CD14-positive monocyte (primary cell): Measurements from ENCODE around the gene ARMC9. TPM values are rescaled to one million over a fixed set of nuclear protein-coding genes. Genes with fewer than 3 reads are reported as not detected.

Experiments used
- DNase-seq, 3 donors: peaks; one replicate each; pipeline ENCODE4 v3.0.0-alpha.2; 2011 to 2022
- H2AFZ ChIP-seq: 2 replicates; pipeline ENCODE4 v1.6.0; 2012; ENCODE audit warnings: mild to moderate bottlenecking, low read depth, low read length, inconsistent platforms; ENCODE audit not compliant: insufficient read depth, poor library complexity, severe bottlenecking
- H3K27ac ChIP-seq, 2 donors: 1 replicate in 1 of 2; 2 replicates in 1 of 2; pipeline ENCODE4 v1.5.1; 2012 to 2013; ENCODE audit warnings: low read length in 2 of 2, control low read depth in 1 of 2, inconsistent platforms in 1 of 2, low read depth in 1 of 2, mild to moderate bottlenecking in 1 of 2
- H3K27me3 ChIP-seq, 2 donors: one replicate each; pipeline versions ENCODE4 v1.6.0 to v1.6.1; 2011 to 2013; ENCODE audit warnings: low read length in 2 of 2; ENCODE audit not compliant: control insufficient read depth in 2 of 2, insufficient read depth in 2 of 2
- H3K36me3 ChIP-seq, 2 donors: replicated peaks in 1 of 2; 1 replicate in 1 of 2; 2 replicates in 1 of 2; pipeline versions ENCODE4 v1.5.1 to v1.6.1; 2012 to 2013; ENCODE audit warnings: low read length in 2 of 2, control low read depth in 1 of 2, inconsistent platforms in 1 of 2, mild to moderate bottlenecking in 1 of 2; ENCODE audit not compliant: insufficient read depth in 2 of 2, control insufficient read depth in 1 of 2
- H3K4me1 ChIP-seq, 2 donors: 1 replicate in 1 of 2; 2 replicates in 1 of 2; pipeline versions ENCODE4 v1.5.1 to v1.6.1; 2012 to 2013; ENCODE audit warnings: low read length in 2 of 2, control low read depth in 1 of 2, inconsistent platforms in 1 of 2, mild to moderate bottlenecking in 1 of 2, moderate library complexity in 1 of 2; ENCODE audit not compliant: insufficient read depth in 2 of 2, control insufficient read depth in 1 of 2
- H3K4me2 ChIP-seq: replicated peaks from 2 replicates; pipeline ENCODE3; 2012; ENCODE audit warnings: low read length, moderate library complexity, mild to moderate bottlenecking; ENCODE audit not compliant: poor library complexity, severe bottlenecking; ENCODE audit errors: extremely low read depth
- H3K4me3 ChIP-seq, 3 experiments: fragments of 200-600 bp in 1 of 3; sonication (generic) in 1 of 3; replicated peaks in 1 of 3; 1 replicate in 2 of 3; 2 replicates in 1 of 3; pipeline ENCODE4 v1.5.1; 2011 to 2013; ENCODE audit warnings: low read length in 3 of 3, mild to moderate bottlenecking in 3 of 3, control low read depth in 2 of 3, low read depth in 2 of 3, inconsistent platforms in 1 of 3, moderate library complexity in 1 of 3
- H3K79me2 ChIP-seq: 2 replicates; pipeline ENCODE4 v1.6.0; 2012; ENCODE audit warnings: mild to moderate bottlenecking, control low read depth, inconsistent platforms, low read length, moderate library complexity; ENCODE audit not compliant: insufficient read depth
- H3K9ac ChIP-seq: 2 replicates; pipeline ENCODE4 v1.6.0; 2017; ENCODE audit warnings: low read length, mild to moderate bottlenecking; ENCODE audit not compliant: insufficient read depth, poor library complexity, severe bottlenecking
- H3K9me3 ChIP-seq, 2 donors: replicated peaks in 1 of 2; 1 replicate in 1 of 2; 2 replicates in 1 of 2; pipeline versions ENCODE4 v1.5.1 to v1.6.1; 2012 to 2013; ENCODE audit warnings: low read length in 2 of 2, control low read depth in 1 of 2; ENCODE audit not compliant: control insufficient read depth in 1 of 2, insufficient read depth in 1 of 2
- H4K20me1 ChIP-seq: 2 replicates; pipeline ENCODE4 v1.6.0; 2012; ENCODE audit warnings: mild to moderate bottlenecking, low read length, control low read depth, moderate library complexity; ENCODE audit not compliant: insufficient read depth
- H3K27ac Mint-ChIP-seq, 7 donors: one replicate each; pipeline ENCODE4 v1.8.0; 2020; ENCODE audit warnings: mild to moderate bottlenecking in 7 of 7, mixed read lengths in 7 of 7, moderate library complexity in 6 of 7, inconsistent platforms in 2 of 7
- H3K27me3 Mint-ChIP-seq, 3 donors: one replicate each; pipeline ENCODE4 v1.8.0; 2021 to 2022; ENCODE audit warnings: low read depth in 3 of 3, mild to moderate bottlenecking in 3 of 3, mixed read lengths in 3 of 3, moderate library complexity in 3 of 3, inconsistent platforms in 1 of 3
- H3K36me3 Mint-ChIP-seq, 2 donors: one replicate each; pipeline ENCODE4 v1.8.0; 2020; ENCODE audit warnings: mixed read lengths in 2 of 2, inconsistent platforms in 1 of 2, mild to moderate bottlenecking in 1 of 2
- H3K4me1 Mint-ChIP-seq: one replicate; pipeline ENCODE4 v1.8.0; 2020; ENCODE audit warnings: mild to moderate bottlenecking, mixed read lengths
- H3K4me3 Mint-ChIP-seq, 2 donors: one replicate each; pipeline ENCODE4 v1.8.0; 2020; ENCODE audit warnings: mild to moderate bottlenecking in 2 of 2, mixed read lengths in 2 of 2, moderate library complexity in 1 of 2
- H3K9me3 Mint-ChIP-seq, 7 donors: one replicate each; pipeline ENCODE4 v1.8.0; 2020 to 2022; ENCODE audit warnings: mixed read lengths in 7 of 7, mild to moderate bottlenecking in 6 of 7, moderate library complexity in 6 of 7, inconsistent platforms in 2 of 7
- WGBS: methylation state at CpG from one replicate; pipeline ENCODE4 v1.1.5; 2013; ENCODE audit warnings: missing lambda C conversion rate; ENCODE audit not compliant: insufficient coverage; 5-methylcytosine and 5-hydroxymethylcytosine counted together
- intact Hi-C, 2 donors: fragments of 100-400 bp; cut with micrococcal nuclease; formaldehyde crosslinking; loops; one replicate each; pipeline versions ENCODE4 v1.15.0 to v1.15.1; 2023
- polyA plus RNA-seq, 3 donors: library from polyadenylated mRNA; depleted of rRNA in 1 of 3; unstranded in 2 of 3; stranded (reverse) in 1 of 3; fragments of 300-500 nt in 2 of 3; fragments of >200 nt in 1 of 3; fragmentation: Illumina TruSeq in 2 of 3; gene quantifications; 1 replicate in 2 of 3; 2 replicates in 1 of 3; pipeline ENCODE4 v1.2.3, GENCODE V29; 2012 to 2021
- TF ChIP-seq, protein P1 (sequence below): fragments of 200-600 bp; IDR thresholded peaks from one replicate; pipeline ENCODE4 v1.8.0; 2022; ENCODE audit warnings: antibody characterized with exemption, mild to moderate bottlenecking

ARMC9 gene
- polyA plus RNA-seq, 3 donors: 0.07 to 0.27 TPM; not detected in 1

- peaks cover 21 to 25% of the 10 kb centered on the region in 2 donors for H3K4me1 ChIP-seq
- H3K27me3 ChIP-seq: no peaks in the 10 kb centered on the region
- H4K20me1 ChIP-seq: no peaks in the 10 kb centered on the region
- no peak for DNase-seq
- Mint-ChIP-seq H3K36me3 (no peaks in the 10 kb centered on the region), H3K4me3 (no peak overlapping the region), H3K27me3 (peaks cover 2 to 4% (median 4%) of the 10 kb centered on the region in 3 donors), H3K4me1 (peaks cover 35% of the 10 kb centered on the region), H3K9me3 (no peaks in the 10 kb centered on the region), H3K27ac (no peak overlapping the region)
- intact Hi-C loops: no loop called here
- H3K9ac ChIP-seq: no peak overlapping the region
- TF ChIP-seq, protein P1, sequence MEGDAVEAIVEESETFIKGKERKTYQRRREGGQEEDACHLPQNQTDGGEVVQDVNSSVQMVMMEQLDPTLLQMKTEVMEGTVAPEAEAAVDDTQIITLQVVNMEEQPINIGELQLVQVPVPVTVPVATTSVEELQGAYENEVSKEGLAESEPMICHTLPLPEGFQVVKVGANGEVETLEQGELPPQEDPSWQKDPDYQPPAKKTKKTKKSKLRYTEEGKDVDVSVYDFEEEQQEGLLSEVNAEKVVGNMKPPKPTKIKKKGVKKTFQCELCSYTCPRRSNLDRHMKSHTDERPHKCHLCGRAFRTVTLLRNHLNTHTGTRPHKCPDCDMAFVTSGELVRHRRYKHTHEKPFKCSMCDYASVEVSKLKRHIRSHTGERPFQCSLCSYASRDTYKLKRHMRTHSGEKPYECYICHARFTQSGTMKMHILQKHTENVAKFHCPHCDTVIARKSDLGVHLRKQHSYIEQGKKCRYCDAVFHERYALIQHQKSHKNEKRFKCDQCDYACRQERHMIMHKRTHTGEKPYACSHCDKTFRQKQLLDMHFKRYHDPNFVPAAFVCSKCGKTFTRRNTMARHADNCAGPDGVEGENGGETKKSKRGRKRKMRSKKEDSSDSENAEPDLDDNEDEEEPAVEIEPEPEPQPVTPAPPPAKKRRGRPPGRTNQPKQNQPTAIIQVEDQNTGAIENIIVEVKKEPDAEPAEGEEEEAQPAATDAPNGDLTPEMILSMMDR: no peak
- no peaks in the 10 kb centered on the region for H3K79me2 ChIP-seq
- no peak overlapping the region for H3K27ac ChIP-seq
- no peak overlapping the region for H3K4me2 ChIP-seq
- no peak overlapping the region for H2AFZ ChIP-seq
- no peaks in the 10 kb centered on the region for H3K36me3 ChIP-seq
- no CpG with 5 or more reads among the region's 7 CpGs for WGBS
- H3K4me3 ChIP-seq: no peak overlapping the region
- no peaks in the 10 kb centered on the region for H3K9me3 ChIP-seq
These were observed 47.9 kb downstream of the ARMC9 start for GRCh38 chr2:231246171-231246842.

GRCh38 chr2:231250146-231250545 lies 51.7 kb downstream of the ARMC9 start:
- Histone ChIP-seq H3K9ac (no peak overlapping the region), H3K4me3 (no peak overlapping the region), H3K27me3 (no peaks in the 10 kb centered on the region), H3K79me2 (no peaks in the 10 kb centered on the region), H3K4me1 (peaks cover 3 to 4% of the 10 kb centered on the region in 2 donors), H3K36me3 (no peaks in the 10 kb centered on the region), H3K4me2 (no peak overlapping the region), H4K20me1 (no peaks in the 10 kb centered on the region), H3K27ac (no peak overlapping the region), H2AFZ (peak overlapping the region; percentile 59), H3K9me3 (no peaks in the 10 kb centered on the region)
- Mint-ChIP-seq H3K4me3 (no peak overlapping the region), H3K27ac (no peak overlapping the region), H3K4me1 (peaks cover 16% of the 10 kb centered on the region), H3K9me3 (no peaks in the 10 kb centered on the region), H3K27me3 (peaks cover 2 to 4% (median 3%) of the 10 kb centered on the region in 3 donors), H3K36me3 (no peaks in the 10 kb centered on the region)
- 97% methylated on average over 3 of the region's 5 CpGs for WGBS
- intact Hi-C loops: no loop called here
- DNase-seq: no peak
- TF ChIP-seq, protein P1: no peak
